HG03159 (cell line): ENCODE measurements around the gene TAF4B.
A peak's percentile ranks its signal among the peaks of the same experiment; 100 is the strongest.

Source experiments
- ATAC-seq: cut with Tn5 transposase; IDR thresholded peaks from one replicate; pipeline ENCODE4 v1.9.1; 2021; ENCODE audit warnings: mild to moderate bottlenecking, moderate library complexity; ENCODE audit not compliant: unreplicated experiment

Gene TAF4B

GRCh38 chr18:26304511-26304910 lies 78.3 kb downstream of the TAF4B start:
- ATAC-seq = no peak

DNA sequence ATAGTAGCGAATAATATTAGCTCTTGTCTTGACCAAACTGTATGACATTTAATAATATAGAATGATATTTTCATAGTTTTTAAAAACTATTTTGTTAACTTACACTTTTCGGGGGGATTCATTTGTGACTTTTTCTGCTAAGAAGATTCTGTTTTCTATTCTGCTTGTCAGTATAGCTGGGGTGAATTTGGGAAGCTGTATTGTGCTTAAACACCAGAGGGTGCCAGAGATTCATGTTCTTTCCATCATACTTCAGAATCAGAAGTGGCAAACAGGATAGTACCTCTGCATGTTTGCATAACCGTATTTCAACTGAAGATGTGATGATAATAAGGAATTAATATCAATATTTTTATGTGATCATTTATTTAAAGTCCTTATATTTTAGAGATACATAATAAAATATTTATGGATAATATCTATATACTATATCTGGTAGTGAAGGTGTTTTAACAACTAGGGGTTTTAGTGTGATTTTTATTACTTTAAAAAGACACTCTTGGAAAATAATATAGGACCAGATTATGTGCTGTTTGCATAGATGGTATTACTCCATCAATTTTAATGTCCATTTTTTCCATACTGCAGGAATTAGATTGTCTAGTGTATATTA lies 81.0 kb downstream of the TAF4B start:
- ATAC-seq = peak; percentile 62

DNA sequence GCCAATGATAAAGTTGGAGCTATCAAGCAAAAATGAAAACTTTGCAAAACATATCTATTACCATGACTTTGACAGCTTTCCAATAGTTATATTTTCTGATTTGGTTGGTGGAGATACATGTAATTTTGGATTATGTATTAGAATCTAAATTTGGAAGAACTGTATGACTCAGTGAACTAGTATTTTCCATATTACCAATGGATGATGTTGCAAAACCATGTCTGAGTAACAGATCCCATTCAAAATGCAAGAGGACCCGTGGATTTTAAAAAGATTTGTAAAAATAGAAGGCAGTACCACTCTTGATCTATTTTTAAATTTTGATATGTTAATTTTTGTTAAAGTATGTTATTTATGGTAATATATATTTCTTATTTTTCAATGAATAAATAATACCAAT lies 83.0 kb downstream of the TAF4B start:
- no peak for ATAC-seq

GRCh38 chr18:26312199-26312598 lies 86.0 kb downstream of the TAF4B start:
- ATAC-seq = no peak

DNA sequence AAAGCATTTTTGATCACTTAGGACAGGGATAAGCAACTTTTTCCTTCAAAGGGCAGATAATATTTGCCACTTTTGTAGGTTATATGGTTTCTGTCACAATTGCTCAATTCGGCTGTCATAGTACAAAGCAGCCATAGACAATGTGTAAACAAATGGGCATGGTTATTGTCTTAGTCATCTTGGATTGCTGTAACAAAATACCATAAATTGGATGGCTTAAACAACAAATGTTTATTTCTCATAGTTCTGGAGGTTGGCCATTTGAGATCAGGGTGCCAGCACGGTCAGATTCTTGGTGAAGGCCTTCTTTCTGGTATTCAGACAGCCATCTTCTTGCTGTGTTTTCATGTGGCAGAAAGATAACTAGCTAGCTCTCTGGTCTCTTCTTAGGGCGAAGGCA lies 91.2 kb downstream of the TAF4B start:
- ATAC-seq = no peak

DNA sequence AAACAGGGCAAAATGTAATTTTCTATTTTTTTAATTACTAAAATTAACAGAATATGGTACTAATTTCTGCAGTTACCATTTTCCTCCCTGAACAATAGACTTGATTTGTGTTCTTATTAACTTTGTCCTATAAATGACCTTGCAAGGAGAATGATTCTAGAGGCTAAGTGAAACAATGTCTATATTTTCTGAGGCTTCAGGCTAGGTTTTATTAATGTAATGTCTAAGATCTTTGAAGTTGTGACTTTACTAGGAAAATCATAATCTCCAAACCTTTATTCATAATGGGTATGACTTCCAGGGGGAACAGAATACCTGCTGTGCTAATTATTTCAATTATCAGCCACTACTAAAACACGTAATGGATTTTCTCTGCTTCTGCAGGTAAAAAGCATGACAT lies 94.4 kb downstream of the TAF4B start:
- no peak for ATAC-seq

- ATAC-seq = no peak
These were observed 96.8 kb downstream of the TAF4B start for GRCh38 chr18:26322890-26323653.

- ATAC-seq = no peak
These were observed 99.5 kb downstream of the TAF4B start for GRCh38 chr18:26325771-26326170.

DNA sequence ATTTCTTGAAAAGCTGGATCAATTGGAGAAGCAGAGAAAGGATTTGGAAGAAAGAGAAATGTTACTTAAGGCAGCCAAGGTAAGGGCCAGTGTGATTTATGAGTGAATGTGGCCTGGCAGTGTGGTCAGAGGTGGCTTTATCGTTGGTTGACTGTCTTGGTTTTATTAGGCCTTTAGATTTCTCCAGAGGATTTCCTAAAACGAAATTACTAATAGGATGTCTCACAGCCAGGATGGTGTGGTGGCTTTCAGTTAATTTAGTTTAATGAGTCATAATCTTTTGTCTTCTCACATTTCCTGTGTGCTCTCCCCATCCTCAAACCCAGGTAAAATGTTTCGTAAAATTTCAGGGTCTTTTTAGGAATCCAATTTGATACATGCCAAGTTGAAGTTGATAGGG lies 100.8 kb downstream of the TAF4B start:
- no peak for ATAC-seq

DNA sequence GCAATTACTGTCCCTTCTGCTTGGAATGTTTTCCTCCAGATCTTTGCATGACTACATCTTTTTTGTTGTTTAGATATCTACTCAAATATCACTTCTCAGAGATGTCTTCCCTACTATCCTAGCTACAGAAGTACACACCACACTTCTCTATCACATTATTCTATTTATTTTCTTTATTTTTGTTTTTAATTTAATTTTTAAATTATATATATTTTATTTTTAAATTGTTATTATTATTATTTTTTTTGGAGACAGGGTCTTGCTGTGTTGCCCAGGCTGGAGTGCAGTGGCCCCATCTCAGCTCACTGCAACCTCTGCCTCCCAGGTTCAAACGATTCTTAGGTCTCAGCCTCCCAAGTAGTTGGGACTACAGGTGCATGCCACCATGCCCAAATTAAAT lies 106.7 kb downstream of the TAF4B start:
- no peak for ATAC-seq

- ATAC-seq = no peak
These were observed 108.9 kb downstream of the TAF4B start for GRCh38 chr18:26335156-26335555.

- no peak for ATAC-seq
These were observed 109.6 kb downstream of the TAF4B start for GRCh38 chr18:26335571-26336487.

DNA sequence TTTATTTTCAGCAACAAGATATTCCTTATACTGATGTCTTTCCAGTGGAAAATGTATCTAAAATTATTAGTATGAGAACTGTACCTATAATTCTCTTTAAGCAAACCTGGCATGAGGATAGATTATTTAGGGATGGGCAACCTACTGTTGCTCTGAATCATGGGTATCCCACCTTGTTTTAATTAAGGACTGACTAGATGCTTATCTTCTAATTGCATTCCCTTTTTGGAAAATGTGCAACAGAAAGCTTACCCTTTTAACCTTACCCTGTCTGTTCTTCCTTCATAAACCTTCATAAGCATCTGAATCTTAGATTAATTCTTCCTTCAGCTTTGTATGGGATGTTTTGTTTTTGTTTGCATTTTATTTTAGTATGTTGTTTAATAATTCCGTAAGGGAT lies 110.3 kb downstream of the TAF4B start:
- no peak for ATAC-seq

GRCh38 chr18:26342646-26343045 lies 116.4 kb downstream of the TAF4B start:
- ATAC-seq = no peak

DNA sequence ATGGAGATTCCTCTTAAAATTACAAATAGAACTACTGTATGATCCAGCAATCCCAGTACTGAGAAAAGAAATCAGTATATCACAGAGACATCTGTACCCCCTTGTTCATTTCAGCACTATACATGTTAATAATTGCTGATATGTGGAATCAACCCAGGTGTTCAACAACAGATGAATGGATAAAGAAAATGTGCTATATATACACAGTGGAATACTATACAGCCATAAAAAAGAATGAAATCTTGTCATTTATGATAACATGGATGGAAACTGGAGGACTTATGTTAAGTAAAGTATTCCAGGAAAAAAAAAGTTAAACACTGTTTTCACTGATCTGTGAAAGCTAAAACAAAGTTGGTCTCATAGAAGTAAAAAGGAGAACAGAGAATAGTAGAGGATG lies 124.7 kb downstream of the TAF4B start:
- no peak for ATAC-seq

DNA sequence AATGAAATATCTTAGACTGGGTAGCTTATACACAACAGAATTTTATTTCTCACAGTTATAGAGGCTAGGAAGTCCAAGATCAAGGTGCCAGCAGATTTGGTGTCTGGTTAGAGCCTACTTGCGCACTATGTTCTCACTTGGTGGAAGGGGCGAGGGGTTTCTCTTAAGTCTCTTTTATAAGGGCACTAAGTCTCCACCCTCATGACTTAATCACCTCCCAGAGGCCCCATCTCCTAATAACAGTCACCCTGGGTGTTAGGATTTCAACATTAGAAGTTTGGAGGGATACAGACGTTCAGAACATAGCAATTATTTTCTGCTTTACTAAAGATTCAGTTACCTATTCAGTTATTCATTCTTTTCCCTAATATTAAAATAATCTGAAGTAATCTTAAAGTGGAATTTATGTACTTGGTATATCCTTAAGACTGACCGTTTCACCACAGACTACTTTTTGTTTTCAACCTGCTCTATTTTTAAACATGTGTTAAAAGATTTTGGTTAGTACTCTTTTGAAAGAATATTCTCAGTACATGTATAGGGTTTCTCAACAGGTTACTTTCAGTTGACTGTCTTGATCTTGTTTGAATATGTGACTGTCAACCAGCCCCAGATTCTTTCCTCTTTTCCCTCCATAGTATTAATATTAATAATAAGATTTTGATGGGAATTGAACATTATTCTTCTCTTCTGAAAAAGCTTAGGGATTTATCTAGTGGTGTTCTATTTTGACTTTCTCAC lies 130.0 kb downstream of the TAF4B start:
- peak; percentile 63 for ATAC-seq

DNA sequence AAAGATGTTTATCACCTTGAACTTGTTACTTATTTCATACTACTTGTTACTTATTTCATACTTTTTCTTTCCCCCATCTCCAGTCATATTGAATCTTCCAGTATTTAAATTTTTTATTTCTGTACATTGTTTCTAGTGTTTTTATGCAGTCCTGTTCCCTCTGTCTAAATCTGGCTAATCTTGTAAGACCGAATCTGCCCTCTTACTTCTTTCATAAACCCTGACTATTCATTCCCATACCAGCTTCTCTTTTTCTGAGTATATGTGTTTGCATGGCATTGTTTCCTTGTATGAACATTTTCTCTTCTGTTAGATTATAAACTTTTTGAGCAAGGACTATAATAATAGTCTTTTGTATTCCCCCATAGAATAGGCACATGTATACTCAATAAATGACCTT lies 131.7 kb downstream of the TAF4B start:
- ATAC-seq = no peak

- no peak for ATAC-seq
These were observed 135.8 kb downstream of the TAF4B start for GRCh38 chr18:26362021-26362420.

GRCh38 chr18:26367425-26367824 lies 141.2 kb downstream of the TAF4B start:
- ATAC-seq = no peak

DNA sequence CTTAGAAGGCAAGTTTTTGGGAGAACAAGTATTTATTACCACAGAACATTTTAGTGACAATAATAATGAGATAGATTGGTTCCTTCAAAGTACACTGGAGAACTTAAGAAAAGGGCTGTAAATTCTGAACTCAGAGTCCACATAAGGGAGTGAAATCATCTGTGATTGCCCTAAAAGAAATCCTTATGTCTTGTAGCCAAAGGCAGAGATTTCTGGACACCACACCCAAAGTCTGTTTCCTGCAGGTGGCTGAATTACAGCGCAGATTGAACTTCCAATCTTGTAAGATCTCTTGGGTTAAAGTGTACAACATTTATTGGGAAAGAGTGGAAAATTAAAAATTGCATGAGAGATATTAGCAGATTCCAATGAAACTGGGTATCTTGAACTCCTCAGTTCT lies 143.8 kb downstream of the TAF4B start:
- no peak for ATAC-seq

- ATAC-seq = no peak
These were observed 149.9 kb downstream of the TAF4B start for GRCh38 chr18:26376105-26376504.
